Esophagus muscularis mucosa (tissue), 4 donors: ENCODE data around the gene ESRRG. TPM values are rescaled to one million over a fixed set of nuclear protein-coding genes. Genes with fewer than 3 reads are reported as not detected.

Experiments
- DNase-seq: peaks from one replicate; pipeline ENCODE4 v3.0.0-alpha.2; 2017; ENCODE audit errors: extremely low spot score
- H3K27ac ChIP-seq, 4 donors: fragments of 200-600 bp; sonication (generic); replicated peaks in 1 of 4; 1 replicate in 3 of 4; 2 replicates in 1 of 4; pipeline ENCODE4 v1.5.1; 2016 to 2019; ENCODE audit warnings: mild to moderate bottlenecking in 1 of 4
- H3K27me3 ChIP-seq, 4 donors: fragments of 200-600 bp; sonication (generic); one replicate each; pipeline versions ENCODE4 v1.5.1 to v1.6.0; 2016 to 2019
- H3K36me3 ChIP-seq, 4 donors: fragments of 200-600 bp; sonication (generic); one replicate each; pipeline ENCODE4 v1.5.1; 2016 to 2019
- H3K4me1 ChIP-seq, 4 donors: fragments of 200-600 bp; sonication (generic); one replicate each; pipeline ENCODE4 v1.5.1; 2016 to 2019
- H3K4me3 ChIP-seq, 4 donors: fragments of 200-600 bp; sonication (generic); 1 replicate in 2 of 4; 2 replicates in 2 of 4; pipeline ENCODE4 v1.5.1; 2016 to 2019; ENCODE audit warnings: mild to moderate bottlenecking in 4 of 4, moderate library complexity in 1 of 4
- H3K9me3 ChIP-seq, 4 donors: fragments of 200-600 bp; sonication (generic); 1 replicate in 3 of 4; 2 replicates in 1 of 4; pipeline ENCODE4 v1.5.1; 2016 to 2019
- CTCF ChIP-seq, 3 experiments: fragments of 200-600 bp in 2 of 3; fragments of 450-650 bp in 1 of 3; sonication (generic) in 2 of 3; IDR thresholded peaks; one replicate each; pipeline ENCODE4 v1.5.1; 2017 to 2019; ENCODE audit warnings: antibody characterized with exemption in 3 of 3, mild to moderate bottlenecking in 2 of 3, moderate library complexity in 1 of 3
- EP300 ChIP-seq: sonication (generic); formaldehyde crosslinking; IDR thresholded peaks from one replicate; pipeline ENCODE4 v1.6.1; 2017; ENCODE audit warnings: antibody characterized with exemption
- POLR2A ChIP-seq: fragments of 450-650 bp; IDR thresholded peaks from one replicate; pipeline ENCODE4 v1.6.1; 2017; ENCODE audit warnings: antibody characterized with exemption, moderate library complexity, mild to moderate bottlenecking, low read depth
- POLR2AphosphoS5 ChIP-seq, 2 donors: sonication (generic); formaldehyde crosslinking; IDR thresholded peaks; one replicate each; pipeline ENCODE4 v1.6.1; 2017; ENCODE audit warnings: antibody characterized with exemption in 2 of 2
- WGBS: methylation state at CpG from one replicate; pipeline ENCODE4 v1.1.5; 2018; 5-methylcytosine and 5-hydroxymethylcytosine counted together
- intact Hi-C: fragments of 100-400 bp; cut with DNase I; formaldehyde crosslinking; loops from one replicate; pipeline ENCODE4 v1.15.1; 2023
- total RNA-seq, 4 donors: library from RNA; depleted of rRNA; stranded (reverse); fragments of >200 nt; gene quantifications; one replicate each; pipeline versions ENCODE4 v1.1.0 to v1.2.1, GENCODE V29; 2016

ESRRG gene
- total RNA-seq, 4 donors from 2014 or later, result 3.4 to 7.8 (median 5.7) TPM

GRCh38 chr1:216518844-216519627, 204.2 kb downstream of the ESRRG start:
- DNase-seq, result no peak
- Histone ChIP-seq H3K4me3 (no peak overlapping the region), H3K4me1 (peaks cover 0 to 9% (median 8%) of the 10 kb centered on the region in 4 donors), H3K27me3 (no peaks in the 10 kb centered on the region), H3K36me3 (peaks cover 0 to 5% (median 0%) of the 10 kb centered on the region in 4 donors), H3K9me3 (no peaks in the 10 kb centered on the region), H3K27ac (no peak overlapping the region)
- TF ChIP-seq EP300 (no peak), POLR2A (no peak), CTCF (IDR thresholded peaks at IDR 0.05) (no peak), POLR2AphosphoS5 (IDR thresholded peaks at IDR 0.05) (no peak)
- 84% methylated on average over 8 of the region's 8 CpGs for WGBS
- intact Hi-C loops, result no loop called here

- H3K27ac ChIP-seq, result no peak overlapping the region
- no peaks in the 10 kb centered on the region for H3K9me3 ChIP-seq
- H3K4me1 ChIP-seq, result no peaks in the 10 kb centered on the region
- 33% methylated on average over 7 of the region's 7 CpGs for WGBS
- no peak for TF ChIP-seq POLR2AphosphoS5 (IDR thresholded peaks at IDR 0.05)
- TF ChIP-seq POLR2A, result no peak
- TF ChIP-seq CTCF (IDR thresholded peaks at IDR 0.05), result no peak
- no peak for TF ChIP-seq EP300
- DNase-seq, result no peak
- H3K36me3 ChIP-seq, result peaks cover 0 to 16% (median 2%) of the 10 kb centered on the region in 4 donors
- no peaks in the 10 kb centered on the region for H3K27me3 ChIP-seq
- no peak overlapping the region for H3K4me3 ChIP-seq
- intact Hi-C loops, result no loop called here
Measured at GRCh38 chr1:216502528-216503162, 220.6 kb downstream of the ESRRG start.

GRCh38 chr1:216500273-216500967, 222.8 kb downstream of the ESRRG start:
- H3K9me3 ChIP-seq, result no peaks in the 10 kb centered on the region
- no peaks in the 10 kb centered on the region for H3K27me3 ChIP-seq
- no peak for DNase-seq
- WGBS, result 81% methylated on average over 3 of the region's 3 CpGs
- H3K36me3 ChIP-seq, result peaks cover 0 to under 1% (median 0%) of the 10 kb centered on the region in 4 donors
- TF ChIP-seq POLR2A (no peak), POLR2AphosphoS5 (IDR thresholded peaks at IDR 0.05) (no peak), EP300 (no peak), CTCF (IDR thresholded peaks at IDR 0.05) (no peak)
- no peak overlapping the region for H3K27ac ChIP-seq
- no peaks in the 10 kb centered on the region for H3K4me1 ChIP-seq
- intact Hi-C loops, result no loop called here
- no peak overlapping the region for H3K4me3 ChIP-seq

GRCh38 chr1:216499581-216500272, 223.5 kb downstream of the ESRRG start:
- Histone ChIP-seq H3K4me1 (no peaks in the 10 kb centered on the region), H3K4me3 (no peak overlapping the region), H3K27me3 (no peaks in the 10 kb centered on the region), H3K27ac (no peak overlapping the region), H3K9me3 (no peaks in the 10 kb centered on the region), H3K36me3 (no peaks in the 10 kb centered on the region)
- 86% methylated on average over 8 of the region's 8 CpGs for WGBS
- intact Hi-C loops, result no loop called here
- no peak for DNase-seq
- no peak for TF ChIP-seq EP300
- TF ChIP-seq CTCF (IDR thresholded peaks at IDR 0.05), result no peak
- TF ChIP-seq POLR2AphosphoS5 (IDR thresholded peaks at IDR 0.05), result no peak
- TF ChIP-seq POLR2A, result no peak
